Neural cell (in vitro differentiated cells): ENCODE data around the gene ARHGEF10L. TPM values are rescaled to one million over a fixed set of nuclear protein-coding genes. Genes with fewer than 3 reads are reported as not detected.

Experiments
- H2AFZ ChIP-seq: fragments of 200-600, 300-800 bp; sonication (generic), shearing (Covaris generic); 2 replicates; pipeline ENCODE4 v1.6.0; 2014; ENCODE audit warnings: low read depth, mild to moderate bottlenecking, antibody characterized with exemption, low read length, moderate library complexity
- H3F3A ChIP-seq: fragments of 200-600 bp; shearing (Covaris generic); 2 replicates; pipeline ENCODE4 v1.6.1; 2016; ENCODE audit warnings: mild to moderate bottlenecking, moderate library complexity, mixed read lengths, antibody characterized with exemption, low read length; ENCODE audit not compliant: insufficient read depth, poor library complexity, severe bottlenecking
- H3K27ac ChIP-seq: fragments of 200-600, 300-800 bp; sonication (generic), shearing (Covaris generic); 2 replicates; pipeline ENCODE4 v1.5.1; 2014; ENCODE audit warnings: mild to moderate bottlenecking, low read length, moderate library complexity
- H3K27me3 ChIP-seq: fragments of 300-800, 200-600 bp; sonication (generic), shearing (Covaris generic); 2 replicates; pipeline ENCODE4 v1.6.0; 2014; ENCODE audit warnings: mild to moderate bottlenecking, low read depth, low read length, moderate library complexity; ENCODE audit not compliant: insufficient read depth
- H3K36me3 ChIP-seq: fragments of 300-800, 200-600 bp; sonication (generic), shearing (Covaris generic); 2 replicates; pipeline ENCODE4 v1.5.1; 2014; ENCODE audit warnings: mild to moderate bottlenecking, antibody characterized with exemption, low read length, moderate library complexity; ENCODE audit not compliant: insufficient read depth
- H3K4me2 ChIP-seq: fragments of 300-800, 200-600 bp; sonication (generic), shearing (Covaris generic); 2 replicates; pipeline ENCODE4 v1.6.0; 2014; ENCODE audit warnings: mild to moderate bottlenecking, low read length
- H3K4me3 ChIP-seq: fragments of 300-800, 200-600 bp; sonication (generic), shearing (Covaris generic); 2 replicates; pipeline ENCODE4 v1.5.1; 2014; ENCODE audit warnings: mild to moderate bottlenecking, low read length, moderate library complexity
- H3K79me2 ChIP-seq: fragments of 200-600 bp; shearing (Covaris generic); replicated peaks from 2 replicates; pipeline ENCODE4 v1.6.0; 2014; ENCODE audit warnings: mild to moderate bottlenecking, low read length, moderate library complexity; ENCODE audit not compliant: insufficient read depth
- H3K9ac ChIP-seq: fragments of 300-800, 200-600 bp; sonication (generic), shearing (Covaris generic); 2 replicates; pipeline ENCODE4 v1.6.1; 2016; ENCODE audit warnings: mild to moderate bottlenecking, low read length, mixed read lengths
- H3K9me2 ChIP-seq: fragments of 200-600 bp; shearing (Covaris generic); 2 replicates; pipeline ENCODE4 v1.6.1; 2016; ENCODE audit warnings: mild to moderate bottlenecking, low read length, mixed read lengths; ENCODE audit not compliant: insufficient read depth
- H3K9me3 ChIP-seq: fragments of 200-600, 300-800 bp; sonication (generic), shearing (Covaris generic); 2 replicates; pipeline ENCODE4 v1.6.1; 2016; ENCODE audit warnings: mild to moderate bottlenecking, mixed run types, low read length, moderate library complexity, mixed read lengths
- H4K20me1 ChIP-seq: fragments of 200-600 bp; shearing (Covaris generic); 2 replicates; pipeline ENCODE4 v1.6.1; 2016; ENCODE audit warnings: mild to moderate bottlenecking, mixed run types; ENCODE audit not compliant: insufficient read depth
- EP300 ChIP-seq: fragments of 450-650 bp; conservative IDR thresholded peaks from 2 replicates; pipeline ENCODE4 v1.6.1; 2014; ENCODE audit warnings: antibody characterized with exemption, mild to moderate bottlenecking, moderate library complexity; ENCODE audit not compliant: poor library complexity, severe bottlenecking
- EZH2 ChIP-seq: fragments of 200-600, 300-800 bp; shearing (Covaris generic), sonication (generic); IDR thresholded peaks from 2 replicates; pipeline ENCODE4 v1.6.1; 2014; ENCODE audit warnings: antibody characterized with exemption, low read length, borderline replicate concordance, mild to moderate bottlenecking; ENCODE audit not compliant: insufficient read depth, poor library complexity, severe bottlenecking
- MXI1 ChIP-seq: fragments of 450-650 bp; conservative IDR thresholded peaks from 2 replicates; pipeline ENCODE4 v1.6.1; 2014; ENCODE audit warnings: antibody characterized with exemption, mild to moderate bottlenecking; ENCODE audit not compliant: poor library complexity, severe bottlenecking
- POLR2AphosphoS5 ChIP-seq: IDR thresholded peaks from 2 replicates; pipeline ENCODE4 v1.6.1; 2012
- RAD21 ChIP-seq: fragments of 450-650 bp; conservative IDR thresholded peaks from 2 replicates; pipeline ENCODE4 v1.6.1; 2014; ENCODE audit warnings: antibody characterized with exemption, mild to moderate bottlenecking, moderate library complexity
- SMC3 ChIP-seq: fragments of 450-650 bp; conservative IDR thresholded peaks from 2 replicates; pipeline ENCODE4 v1.6.1; 2014; ENCODE audit warnings: antibody characterized with exemption, mild to moderate bottlenecking, moderate library complexity; ENCODE audit not compliant: poor library complexity
- TAF1 ChIP-seq: IDR thresholded peaks from 2 replicates; pipeline ENCODE4 v1.6.1; 2012; ENCODE audit warnings: low read depth
- polyA plus RNA-seq: library from polyadenylated mRNA; depleted of rRNA; stranded (reverse); fragments of >200 nt; gene quantifications from 2 replicates; pipeline ENCODE4 v1.2.3, GENCODE V29; 2014
- TF ChIP-seq, protein P1 (sequence below): IDR thresholded peaks from 2 replicates; pipeline ENCODE4 v1.6.1; 2012; ENCODE audit warnings: borderline replicate concordance
- TF ChIP-seq, protein P2 (sequence below): fragments of 450-650 bp; IDR thresholded peaks from 2 replicates; pipeline ENCODE4 v1.5.1; 2014; ENCODE audit warnings: antibody characterized with exemption, mild to moderate bottlenecking, moderate library complexity; ENCODE audit not compliant: poor library complexity, severe bottlenecking

Gene ARHGEF10L
- polyA plus RNA-seq, 1 donor from 2014 or later: 123 TPM

DNA sequence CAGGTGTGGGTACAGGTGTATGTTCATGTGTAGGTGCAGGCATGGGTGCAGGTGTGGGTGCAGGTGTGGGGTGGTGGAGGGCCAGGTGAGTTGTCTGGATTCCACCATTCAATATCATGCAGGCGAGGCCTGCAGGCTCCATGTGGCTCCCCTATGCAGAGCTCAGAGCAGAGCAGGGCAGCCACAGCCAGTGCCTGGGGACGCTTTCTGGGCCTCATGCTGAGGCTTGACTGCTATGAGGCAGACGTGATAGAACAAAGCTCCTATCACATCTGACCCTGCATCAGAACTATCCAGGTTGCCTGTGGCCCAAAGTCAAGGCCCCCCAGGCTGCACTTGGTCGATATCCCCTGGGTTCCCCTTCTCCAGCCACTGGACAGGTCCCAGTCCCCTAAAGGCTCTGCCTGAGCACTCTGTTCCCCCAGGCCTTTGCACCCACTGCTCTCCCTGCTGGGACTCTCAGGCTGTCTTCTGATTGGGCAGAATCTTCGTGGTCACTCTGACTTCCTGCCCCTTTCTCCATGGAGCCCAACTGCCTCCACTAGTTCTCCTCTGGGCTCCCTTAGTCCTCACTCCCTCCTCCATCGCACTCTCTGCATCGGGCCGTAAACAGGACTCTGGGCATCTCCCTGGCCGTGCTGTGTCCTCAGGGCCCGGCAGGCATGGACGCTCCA lies 137.0 kb downstream of the ARHGEF10L start:
- H4K20me1 ChIP-seq: no peaks in the 10 kb centered on the region
- H3K36me3 ChIP-seq: no peaks in the 10 kb centered on the region
- no peaks in the 10 kb centered on the region for H3K27me3 ChIP-seq
- H3K27ac ChIP-seq: no peak overlapping the region
- TF ChIP-seq SMC3: no peak
- TF ChIP-seq TAF1: no peak
- TF ChIP-seq, protein P1, sequence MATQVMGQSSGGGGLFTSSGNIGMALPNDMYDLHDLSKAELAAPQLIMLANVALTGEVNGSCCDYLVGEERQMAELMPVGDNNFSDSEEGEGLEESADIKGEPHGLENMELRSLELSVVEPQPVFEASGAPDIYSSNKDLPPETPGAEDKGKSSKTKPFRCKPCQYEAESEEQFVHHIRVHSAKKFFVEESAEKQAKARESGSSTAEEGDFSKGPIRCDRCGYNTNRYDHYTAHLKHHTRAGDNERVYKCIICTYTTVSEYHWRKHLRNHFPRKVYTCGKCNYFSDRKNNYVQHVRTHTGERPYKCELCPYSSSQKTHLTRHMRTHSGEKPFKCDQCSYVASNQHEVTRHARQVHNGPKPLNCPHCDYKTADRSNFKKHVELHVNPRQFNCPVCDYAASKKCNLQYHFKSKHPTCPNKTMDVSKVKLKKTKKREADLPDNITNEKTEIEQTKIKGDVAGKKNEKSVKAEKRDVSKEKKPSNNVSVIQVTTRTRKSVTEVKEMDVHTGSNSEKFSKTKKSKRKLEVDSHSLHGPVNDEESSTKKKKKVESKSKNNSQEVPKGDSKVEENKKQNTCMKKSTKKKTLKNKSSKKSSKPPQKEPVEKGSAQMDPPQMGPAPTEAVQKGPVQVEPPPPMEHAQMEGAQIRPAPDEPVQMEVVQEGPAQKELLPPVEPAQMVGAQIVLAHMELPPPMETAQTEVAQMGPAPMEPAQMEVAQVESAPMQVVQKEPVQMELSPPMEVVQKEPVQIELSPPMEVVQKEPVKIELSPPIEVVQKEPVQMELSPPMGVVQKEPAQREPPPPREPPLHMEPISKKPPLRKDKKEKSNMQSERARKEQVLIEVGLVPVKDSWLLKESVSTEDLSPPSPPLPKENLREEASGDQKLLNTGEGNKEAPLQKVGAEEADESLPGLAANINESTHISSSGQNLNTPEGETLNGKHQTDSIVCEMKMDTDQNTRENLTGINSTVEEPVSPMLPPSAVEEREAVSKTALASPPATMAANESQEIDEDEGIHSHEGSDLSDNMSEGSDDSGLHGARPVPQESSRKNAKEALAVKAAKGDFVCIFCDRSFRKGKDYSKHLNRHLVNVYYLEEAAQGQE: no peak
- no peak for TF ChIP-seq POLR2AphosphoS5
- no peak overlapping the region for H3K4me3 ChIP-seq
- no peaks in the 10 kb centered on the region for H3K9me2 ChIP-seq
- no peak overlapping the region for H2AFZ ChIP-seq
- H3K9me3 ChIP-seq: no peaks in the 10 kb centered on the region
- no peaks in the 10 kb centered on the region for H3K79me2 ChIP-seq
- H3K4me2 ChIP-seq: no peak overlapping the region
- H3F3A ChIP-seq: no peaks in the 10 kb centered on the region
- H3K9ac ChIP-seq: no peak overlapping the region

DNA sequence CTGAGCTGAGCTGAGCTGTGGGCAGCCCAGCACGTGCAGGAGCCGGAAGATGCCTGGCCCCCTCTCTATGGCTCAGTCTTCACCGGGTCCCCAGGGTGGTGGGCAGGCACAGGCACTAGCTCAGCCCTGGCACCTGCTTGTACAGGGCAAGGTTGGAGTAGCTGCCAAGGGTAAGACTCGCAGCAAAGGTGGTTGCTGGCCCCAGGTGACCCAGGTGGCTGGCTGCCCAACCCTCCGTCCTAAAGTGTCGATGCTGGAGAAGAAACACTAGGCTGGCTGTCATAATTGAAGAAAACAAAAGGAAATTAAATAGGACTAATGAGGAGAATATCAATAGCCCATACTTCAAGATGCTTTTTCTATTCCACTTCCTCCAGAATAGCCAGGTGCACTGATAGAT lies 138.5 kb downstream of the ARHGEF10L start:
- TF ChIP-seq EZH2 (no peak), TAF1 (no peak), POLR2AphosphoS5 (no peak), SMC3 (no peak), RAD21 (no peak), MXI1 (no peak), EP300 (no peak)
- TF ChIP-seq, protein P2, sequence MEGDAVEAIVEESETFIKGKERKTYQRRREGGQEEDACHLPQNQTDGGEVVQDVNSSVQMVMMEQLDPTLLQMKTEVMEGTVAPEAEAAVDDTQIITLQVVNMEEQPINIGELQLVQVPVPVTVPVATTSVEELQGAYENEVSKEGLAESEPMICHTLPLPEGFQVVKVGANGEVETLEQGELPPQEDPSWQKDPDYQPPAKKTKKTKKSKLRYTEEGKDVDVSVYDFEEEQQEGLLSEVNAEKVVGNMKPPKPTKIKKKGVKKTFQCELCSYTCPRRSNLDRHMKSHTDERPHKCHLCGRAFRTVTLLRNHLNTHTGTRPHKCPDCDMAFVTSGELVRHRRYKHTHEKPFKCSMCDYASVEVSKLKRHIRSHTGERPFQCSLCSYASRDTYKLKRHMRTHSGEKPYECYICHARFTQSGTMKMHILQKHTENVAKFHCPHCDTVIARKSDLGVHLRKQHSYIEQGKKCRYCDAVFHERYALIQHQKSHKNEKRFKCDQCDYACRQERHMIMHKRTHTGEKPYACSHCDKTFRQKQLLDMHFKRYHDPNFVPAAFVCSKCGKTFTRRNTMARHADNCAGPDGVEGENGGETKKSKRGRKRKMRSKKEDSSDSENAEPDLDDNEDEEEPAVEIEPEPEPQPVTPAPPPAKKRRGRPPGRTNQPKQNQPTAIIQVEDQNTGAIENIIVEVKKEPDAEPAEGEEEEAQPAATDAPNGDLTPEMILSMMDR: no peak
- TF ChIP-seq, protein P1: no peak
- H4K20me1 ChIP-seq: no peaks in the 10 kb centered on the region
- H3K27ac ChIP-seq: no peak overlapping the region
- no peak overlapping the region for H3K4me2 ChIP-seq
- H2AFZ ChIP-seq: no peak overlapping the region
- H3K9me3 ChIP-seq: no peaks in the 10 kb centered on the region
- no peaks in the 10 kb centered on the region for H3K27me3 ChIP-seq
- H3F3A ChIP-seq: no peaks in the 10 kb centered on the region
- H3K79me2 ChIP-seq: no peaks in the 10 kb centered on the region
- H3K9me2 ChIP-seq: no peaks in the 10 kb centered on the region
- no peak overlapping the region for H3K4me3 ChIP-seq
- no peaks in the 10 kb centered on the region for H3K36me3 ChIP-seq
- no peak overlapping the region for H3K9ac ChIP-seq
